Fibroblast of skin of back (primary cell): ENCODE data around the gene CKMT2.
A peak's percentile ranks its signal among the peaks of the same experiment; 100 is the strongest.

ENCODE experiments used
- DNase-seq: peaks from one replicate; pipeline ENCODE4 v3.0.0-alpha.2; 2013

Gene CKMT2

DNA sequence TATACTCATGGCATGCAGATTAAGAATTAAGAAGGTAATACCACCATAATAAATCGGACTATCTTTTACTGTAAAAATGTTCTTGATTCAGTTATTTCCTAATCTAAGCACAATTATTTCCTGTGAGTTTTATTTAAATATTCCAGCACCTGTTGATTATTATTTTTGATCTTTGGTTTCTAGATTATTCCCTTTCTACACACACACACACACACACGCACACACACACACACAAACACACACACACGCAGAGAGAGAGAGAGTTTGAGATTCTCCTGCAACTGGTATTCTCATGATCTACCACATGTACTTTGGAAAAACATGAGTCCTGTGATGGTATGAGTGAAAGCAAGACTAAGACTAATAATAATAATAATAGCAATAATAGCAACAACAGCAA lies 17.0 kb upstream of the CKMT2 start:
- DNase-seq = no peak

DNA sequence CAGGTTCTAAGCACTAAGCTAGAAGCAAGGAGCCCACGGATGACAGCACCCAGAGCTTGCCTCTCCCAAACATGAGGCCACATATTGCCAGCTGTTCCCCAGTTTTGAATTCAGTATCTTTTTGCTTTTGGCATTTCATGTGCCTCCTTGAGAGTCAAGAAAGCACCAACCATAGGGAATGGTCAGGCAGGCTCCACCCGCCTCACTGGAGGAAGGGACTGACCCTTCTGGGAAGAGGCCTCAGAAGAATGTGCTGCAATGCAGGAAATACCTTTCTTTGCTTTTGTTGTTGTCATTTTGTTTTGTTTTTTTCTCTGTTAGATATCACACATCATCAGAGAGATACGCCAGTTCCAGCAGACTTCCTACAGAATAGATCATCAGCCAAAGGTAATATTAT lies 13.7 kb upstream of the CKMT2 start:
- DNase-seq = no peak

DNA sequence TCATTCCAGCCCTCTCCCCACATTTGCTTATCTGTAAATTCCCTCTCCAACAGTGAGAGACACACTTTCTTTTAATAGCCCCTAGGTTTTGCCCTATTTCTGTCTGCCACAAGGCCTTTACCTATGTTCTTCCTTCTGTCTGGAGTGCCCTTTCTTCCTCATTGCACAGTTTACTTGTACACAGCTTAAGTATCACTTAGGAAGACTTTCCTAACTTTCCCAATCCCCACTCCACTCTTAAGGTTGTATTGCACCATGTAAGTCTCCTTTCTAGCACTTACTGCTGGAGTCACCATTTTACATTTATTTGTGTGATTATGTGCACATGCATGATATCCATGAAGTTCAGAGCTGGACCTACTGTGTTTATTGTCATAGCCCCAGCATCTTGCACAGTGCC lies 10.8 kb upstream of the CKMT2 start:
- DNase-seq = no peak

DNA sequence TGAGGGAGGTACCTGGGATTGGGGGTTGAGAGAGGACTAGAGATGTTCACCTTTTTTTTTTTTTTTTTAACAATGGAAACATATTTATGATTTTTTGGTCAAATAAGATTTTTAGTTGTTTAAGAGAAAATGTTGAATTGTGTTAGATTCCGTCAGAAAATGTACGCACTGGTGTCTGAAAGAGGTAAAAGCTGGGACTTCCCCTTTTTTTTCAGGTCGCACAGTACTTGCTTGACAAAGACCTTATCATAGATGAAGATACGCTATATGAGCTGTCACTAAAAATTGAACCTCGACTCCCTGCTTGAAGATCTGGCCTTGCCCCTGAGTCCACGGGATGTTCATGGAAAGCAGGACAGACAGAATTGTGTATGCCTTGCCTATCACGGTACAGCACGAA lies 7.7 kb upstream of the CKMT2 start:
- DNase-seq = no peak

DNA sequence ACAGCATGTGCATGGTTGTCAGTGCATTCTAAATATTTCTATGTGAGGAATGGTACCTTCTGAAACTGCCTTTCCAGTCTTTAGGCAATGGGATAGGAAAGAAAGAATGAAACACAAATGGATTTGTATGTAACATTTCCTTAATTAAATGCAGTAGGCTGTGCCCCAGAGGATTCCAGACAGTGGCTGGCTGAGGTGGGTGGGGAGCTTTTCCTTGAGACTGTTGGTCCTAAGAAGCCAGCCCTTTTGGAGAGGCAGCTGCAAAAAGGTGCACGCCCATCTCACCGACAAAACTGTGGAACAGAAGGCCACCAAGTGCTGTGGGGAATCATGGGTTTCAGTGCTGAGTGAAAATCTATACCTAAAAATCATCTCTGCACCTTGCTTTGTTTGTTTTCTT lies 6.8 kb upstream of the CKMT2 start:
- no peak for DNase-seq

DNA sequence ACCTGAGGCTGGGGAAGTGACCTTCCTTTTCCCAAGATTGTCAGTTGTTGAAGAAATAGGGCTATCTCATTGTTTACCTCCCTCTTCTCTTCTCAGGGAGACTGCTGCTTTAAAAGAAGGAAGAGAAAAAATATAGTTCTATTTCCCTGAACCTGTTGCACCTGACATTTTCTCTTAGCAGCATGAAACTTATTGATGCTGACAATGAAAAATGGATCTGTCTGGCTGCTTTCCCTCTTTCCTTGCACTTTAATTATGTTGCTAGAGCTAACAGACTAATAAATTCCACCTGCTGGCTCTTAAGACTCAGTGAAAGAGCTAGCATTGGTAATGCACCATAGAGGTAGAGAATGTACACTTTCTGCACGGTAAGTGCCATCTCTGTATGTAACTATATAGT lies 6.2 kb upstream of the CKMT2 start:
- DNase-seq = no peak

DNA sequence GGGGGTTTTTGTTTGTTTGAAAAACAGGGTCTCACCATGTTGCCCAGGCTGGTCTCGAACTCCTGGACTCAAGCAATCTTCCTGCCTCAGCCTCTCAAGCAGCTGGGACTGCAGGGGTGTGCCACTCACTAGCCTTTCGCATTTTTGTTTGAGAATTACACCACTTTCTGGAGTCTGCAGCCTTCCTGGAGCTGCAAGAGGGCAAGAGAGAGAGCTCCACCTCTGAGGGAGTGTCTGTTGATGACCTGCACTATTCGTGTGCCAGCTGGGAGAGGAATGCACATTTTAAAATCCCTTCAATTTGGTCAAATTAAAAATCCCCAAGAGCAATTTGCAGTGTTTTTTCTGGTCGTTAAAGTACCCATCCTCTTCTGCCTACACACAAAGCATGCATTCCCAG lies 5.0 kb upstream of the CKMT2 start:
- no peak for DNase-seq

DNA sequence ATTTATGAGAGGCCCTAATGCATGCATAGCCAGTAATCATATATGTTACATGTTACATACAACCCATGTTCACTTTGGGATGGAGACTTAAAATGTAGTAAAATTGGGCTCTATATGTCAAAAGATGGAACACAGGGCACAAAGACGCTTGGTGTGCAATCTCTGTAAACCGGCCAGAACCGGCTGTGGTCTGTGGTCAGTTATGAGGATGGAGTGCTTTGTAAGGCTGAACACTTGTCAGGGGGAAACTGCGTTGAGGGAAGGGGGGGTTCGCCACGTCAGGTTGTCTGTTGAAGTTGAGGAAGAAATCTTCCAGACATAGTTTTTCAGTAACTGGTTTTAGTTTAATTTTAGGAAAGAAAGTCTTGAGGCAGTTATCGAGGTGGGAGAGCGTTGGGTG lies 2.7 kb upstream of the CKMT2 start:
- no peak for DNase-seq

DNA sequence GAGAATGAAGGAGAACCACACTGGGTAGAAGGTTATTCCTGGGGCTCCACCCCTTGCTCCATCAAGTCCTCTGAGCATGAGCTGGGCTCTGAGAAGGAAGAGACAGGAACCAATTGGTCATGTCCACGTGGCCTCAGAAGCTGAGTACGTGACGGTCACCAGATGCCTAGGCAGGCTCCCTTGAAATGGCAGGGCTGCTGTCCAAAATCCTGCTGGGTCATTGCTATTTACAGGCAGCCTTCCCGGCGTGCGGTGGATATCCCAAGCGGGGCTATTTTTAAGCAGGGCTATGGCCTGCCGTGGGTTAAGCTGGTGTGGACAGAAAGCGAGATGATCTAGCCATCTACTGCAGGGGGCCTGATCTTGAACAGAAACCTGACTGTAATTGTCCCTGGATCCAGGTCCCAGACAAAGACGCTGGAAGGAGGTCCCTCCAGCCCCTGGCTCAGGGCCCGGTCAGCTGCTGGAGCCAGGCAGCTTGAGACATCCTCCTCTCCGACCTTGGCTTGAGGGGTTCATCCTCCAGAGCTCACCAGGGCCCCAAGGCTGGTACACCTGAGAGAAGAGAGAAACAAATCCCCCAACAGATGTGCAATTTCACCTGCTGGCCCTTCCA lies 550 bp upstream of the CKMT2 start:
- DNase-seq = no peak

DNA sequence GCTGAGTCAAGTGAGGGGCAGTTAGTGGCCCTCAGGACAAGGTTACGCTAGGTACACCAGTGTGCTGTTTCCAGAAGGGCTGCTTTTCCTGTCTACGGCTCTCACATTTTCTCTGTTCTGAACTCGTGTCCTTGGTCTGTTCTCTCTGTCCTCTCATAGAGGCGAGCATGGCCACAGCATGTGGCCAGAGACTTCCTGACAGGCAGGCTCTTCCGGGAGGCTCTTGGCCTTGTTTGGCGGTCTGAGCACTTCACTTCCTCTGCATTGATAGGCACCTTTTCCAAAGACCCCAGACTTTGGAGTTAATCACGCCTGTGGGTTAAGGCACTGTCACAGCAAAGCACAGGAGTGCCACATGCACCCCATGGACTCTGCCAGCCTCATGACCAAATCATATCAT lies 1.2 kb downstream of the CKMT2 start:
- no peak for DNase-seq

DNA sequence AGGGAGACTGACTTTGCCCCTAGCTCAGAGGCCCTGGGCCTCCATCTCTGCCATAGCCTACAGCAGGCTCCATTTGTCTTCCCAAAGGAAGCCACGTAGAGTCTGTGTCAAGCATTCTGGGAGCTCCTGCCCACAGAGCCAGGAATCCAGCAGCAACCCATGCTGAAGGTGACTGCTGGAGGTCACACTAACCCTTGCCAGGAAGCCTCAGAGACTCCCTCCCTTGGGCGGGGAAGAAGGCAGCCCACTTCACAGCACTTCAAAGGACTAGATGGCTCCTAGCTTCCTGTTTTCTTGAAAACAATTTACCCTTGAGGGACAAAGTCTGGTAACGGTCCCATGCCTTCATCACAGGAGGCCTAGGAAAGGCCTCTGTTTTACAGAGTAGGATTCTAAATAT lies 1.7 kb downstream of the CKMT2 start:
- DNase-seq = no peak

DNA sequence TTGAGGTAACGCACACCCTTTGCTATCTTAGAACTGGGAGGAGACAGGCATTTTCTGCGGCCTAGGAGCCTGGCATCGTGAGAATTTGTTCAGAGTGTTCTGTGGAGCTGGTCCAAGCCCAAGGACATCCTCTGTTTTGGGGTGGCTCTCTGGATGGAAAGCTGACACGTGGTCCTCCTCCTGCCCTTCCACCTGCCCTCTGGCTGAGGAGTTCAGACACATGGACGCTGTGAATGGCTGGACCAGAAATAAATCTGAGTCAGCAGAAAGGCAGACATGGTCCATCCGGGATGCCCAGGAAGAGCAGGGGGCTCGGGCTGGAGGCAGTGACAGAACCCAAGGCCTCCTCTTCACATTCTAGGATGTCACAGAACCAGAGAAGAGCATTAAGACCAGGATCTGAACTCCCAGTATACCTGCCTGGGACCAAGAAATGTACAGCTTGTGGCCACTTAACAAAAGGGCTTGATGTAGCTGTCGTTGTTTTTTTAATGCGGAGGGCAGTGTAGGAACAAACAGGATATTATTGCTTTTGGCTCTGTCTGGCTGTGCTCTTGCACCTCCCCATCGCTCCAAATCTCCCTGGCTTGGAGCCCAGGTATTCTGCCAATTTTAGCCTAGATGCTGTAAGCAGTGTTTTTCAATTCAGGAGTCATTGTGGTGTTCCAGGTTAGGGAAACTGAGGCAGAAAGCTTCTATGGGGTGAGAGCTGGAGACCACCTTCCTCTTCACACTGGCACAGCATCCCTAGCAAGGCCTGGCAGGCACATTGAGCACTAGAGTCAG lies 2.4 kb downstream of the CKMT2 start:
- DNase-seq = no peak

DNA sequence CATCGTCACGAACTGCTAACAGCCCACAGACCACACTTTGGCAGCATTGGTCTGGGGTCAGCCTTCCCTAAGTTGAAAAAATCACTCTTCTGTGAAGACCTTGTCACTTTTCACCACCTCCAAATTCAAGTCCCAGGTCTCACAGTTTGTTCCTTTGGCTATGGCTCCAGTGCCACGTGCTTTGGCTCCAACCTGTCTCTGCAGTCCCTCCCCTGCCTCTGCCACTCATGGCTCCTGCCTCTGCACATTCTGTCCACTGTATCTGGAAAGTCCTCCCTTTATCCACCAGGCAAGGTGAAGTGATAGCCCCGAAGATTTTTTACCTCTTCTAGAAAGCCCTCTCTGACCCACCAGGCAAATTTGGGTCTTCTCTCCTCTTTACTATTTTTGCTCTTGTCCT lies 5.3 kb downstream of the CKMT2 start:
- no peak for DNase-seq

DNA sequence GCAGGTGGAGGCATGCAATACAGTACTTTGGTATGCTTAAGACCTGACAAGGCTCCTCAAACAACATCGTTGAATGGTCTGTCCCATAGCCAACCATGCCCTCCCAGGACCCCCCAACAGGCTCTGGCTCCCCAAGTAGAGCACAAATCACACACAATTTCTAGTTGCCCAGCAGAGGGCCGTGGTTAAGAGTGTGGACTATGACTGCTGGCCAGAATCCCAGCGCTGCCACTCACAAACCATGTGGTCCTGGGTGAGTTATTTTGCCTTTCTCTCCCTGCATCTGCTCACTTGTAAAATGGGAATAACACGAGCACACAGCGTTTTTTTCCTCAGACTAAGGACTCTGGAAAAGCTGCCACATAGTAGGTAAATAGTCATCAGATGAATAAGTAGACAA lies 6.5 kb downstream of the CKMT2 start:
- DNase-seq = no peak

DNA sequence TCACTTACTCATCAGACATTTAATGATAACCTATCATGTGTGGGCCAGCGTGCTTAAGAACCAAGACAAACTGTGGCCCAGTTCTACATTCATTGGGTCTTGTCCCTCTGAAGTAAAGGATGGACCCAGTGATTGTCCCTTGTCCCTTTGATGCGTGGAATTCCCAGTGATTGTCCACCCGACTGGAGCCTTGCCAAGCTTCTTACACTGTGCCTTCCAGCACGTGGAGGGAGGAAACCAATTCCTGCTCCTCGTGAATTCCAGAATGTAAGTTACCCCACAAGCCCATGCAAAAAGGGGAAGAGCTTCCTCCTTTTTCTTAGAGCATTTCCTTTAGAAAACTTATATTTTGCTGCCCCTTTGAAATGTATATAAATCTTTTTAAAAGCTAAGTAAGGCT lies 7.9 kb downstream of the CKMT2 start:
- DNase-seq = no peak

DNA sequence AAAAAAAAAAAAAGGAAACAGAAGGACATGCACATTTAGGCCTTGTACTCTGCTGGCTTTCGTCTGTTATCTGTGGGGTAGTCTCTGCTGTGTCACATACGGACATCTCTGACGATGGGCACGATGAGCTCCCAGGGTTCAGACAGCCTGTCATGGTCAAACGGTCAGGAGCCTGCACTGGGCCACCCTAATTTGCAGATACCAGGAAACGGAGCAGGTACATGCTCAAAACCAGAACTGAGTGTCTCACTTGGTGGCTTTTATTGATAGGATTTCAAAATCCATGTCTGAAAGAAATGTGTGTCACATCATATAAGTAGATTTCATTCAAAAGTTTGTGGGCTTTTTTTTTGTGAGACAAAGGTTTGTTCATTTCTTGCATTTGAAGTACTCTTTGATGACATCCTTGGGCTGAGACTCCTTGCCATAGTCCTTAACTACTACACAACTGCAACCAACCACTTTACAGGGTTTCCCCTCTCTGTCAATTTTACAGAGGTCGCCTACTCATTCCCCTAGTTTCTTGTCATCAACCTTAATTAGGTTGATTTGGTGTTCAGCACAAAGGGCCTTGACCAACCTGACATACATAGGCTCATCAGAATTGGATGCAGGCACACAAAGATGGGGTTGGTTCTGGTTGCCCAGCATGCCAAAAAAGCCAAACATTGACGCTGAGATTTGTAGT lies 9.0 kb downstream of the CKMT2 start:
- DNase-seq = no peak

DNA sequence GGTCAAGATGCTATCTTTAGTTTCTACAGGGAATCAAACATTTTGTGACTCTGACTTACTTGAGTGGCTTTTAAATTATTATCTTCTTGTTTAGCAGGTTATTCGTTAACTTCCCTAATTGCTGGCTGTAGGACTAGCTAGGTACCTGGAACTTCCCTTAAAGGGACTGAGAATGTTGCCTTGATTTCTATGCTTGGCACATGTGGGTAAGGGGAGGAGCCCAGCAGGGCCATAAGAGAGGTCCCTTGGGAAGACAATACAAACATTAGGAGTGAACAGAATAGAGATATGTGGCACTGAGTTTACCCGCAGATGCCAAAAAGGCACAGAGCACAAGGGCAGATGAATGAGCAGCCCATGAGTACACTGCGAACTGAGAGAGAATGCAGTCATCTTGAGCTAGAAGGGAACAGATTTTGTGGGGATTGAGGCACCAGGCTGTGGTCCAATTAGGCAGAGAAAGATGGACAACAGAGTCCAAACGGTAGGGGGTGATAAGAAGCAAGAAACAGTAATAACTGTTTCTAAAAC lies 9.8 kb downstream of the CKMT2 start:
- DNase-seq = no peak

DNA sequence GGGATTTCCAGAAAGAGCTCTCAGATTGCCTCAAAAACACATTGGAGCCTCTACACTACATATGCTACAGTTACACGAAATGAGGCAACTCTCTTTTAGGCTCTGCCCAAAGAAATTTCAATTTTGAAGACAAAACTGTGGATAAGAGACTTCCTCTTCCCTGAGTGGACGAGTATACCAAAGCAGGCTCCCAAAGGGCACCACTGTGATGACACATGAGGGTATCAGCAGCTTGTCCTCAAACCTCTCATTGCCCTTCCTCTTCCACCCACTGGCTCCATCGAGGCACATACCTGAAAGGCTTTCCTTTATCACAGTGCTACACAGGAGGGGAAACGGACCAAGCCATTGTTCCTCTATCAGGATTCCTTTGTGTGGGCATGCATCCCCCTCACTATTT lies 11.3 kb downstream of the CKMT2 start:
- DNase-seq = no peak

DNA sequence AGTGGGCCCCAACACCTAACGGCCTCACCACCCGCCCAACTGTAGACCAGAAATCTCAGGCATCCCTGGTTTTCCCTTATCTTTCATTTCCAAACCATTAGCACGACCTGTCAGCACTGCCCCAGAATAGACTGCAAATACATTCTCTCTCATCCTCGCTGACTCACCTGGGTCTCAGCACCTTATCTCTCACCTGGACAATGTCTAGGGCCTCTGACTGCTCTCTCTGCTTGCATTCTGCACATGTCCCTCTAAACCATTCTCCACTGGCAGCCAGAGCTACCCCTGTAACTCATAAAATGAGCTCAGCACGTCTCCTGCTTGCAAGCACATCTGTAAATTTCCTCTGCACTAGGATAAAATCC lies 12.7 kb downstream of the CKMT2 start:
- no peak for DNase-seq

DNA sequence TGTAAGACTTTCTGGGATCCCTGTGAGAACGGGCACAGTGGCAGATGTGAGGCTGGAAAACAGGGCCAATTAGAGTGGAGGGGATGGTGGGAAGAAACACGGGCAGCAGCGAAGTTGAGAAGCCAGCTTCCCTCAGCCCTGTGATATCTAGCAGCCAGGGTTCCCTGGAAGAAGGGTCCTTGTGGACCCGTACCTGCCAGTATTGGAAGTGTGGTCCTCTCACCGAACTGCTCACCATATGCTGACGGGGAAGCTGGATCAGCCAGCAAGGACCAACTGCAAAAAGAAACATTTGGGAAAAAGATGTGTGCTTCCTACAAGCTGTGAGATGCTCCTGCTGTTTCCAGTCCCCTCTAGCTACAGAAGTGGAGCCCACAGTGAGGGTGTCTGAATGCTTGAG lies 13.6 kb downstream of the CKMT2 start:
- DNase-seq = no peak

DNA sequence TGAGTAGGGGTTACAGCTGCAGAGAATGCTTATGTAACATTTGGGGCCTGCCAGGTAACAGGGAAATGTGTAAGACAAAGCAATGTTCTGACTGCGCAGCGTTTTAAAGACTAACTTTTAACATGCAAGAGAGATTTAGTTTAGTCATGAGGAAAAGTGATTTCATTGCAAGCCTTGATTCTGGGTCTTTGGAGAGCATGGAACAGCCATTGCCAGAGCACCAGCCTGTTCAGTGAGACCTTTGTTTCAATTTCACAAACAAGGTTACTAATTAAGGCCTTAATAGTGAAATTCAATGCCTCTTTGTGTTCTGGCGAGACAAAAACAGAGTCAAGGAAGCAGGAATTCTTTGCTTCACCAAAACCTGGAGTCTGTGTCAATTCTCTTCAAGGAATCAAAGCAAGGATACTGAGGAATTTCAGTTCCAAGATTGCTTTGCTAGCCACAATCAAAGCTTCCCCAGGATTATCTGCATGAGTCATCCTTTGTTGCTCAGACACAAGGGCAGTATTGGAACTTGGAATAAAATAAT lies 14.4 kb downstream of the CKMT2 start:
- peak; percentile 48 for DNase-seq

DNA sequence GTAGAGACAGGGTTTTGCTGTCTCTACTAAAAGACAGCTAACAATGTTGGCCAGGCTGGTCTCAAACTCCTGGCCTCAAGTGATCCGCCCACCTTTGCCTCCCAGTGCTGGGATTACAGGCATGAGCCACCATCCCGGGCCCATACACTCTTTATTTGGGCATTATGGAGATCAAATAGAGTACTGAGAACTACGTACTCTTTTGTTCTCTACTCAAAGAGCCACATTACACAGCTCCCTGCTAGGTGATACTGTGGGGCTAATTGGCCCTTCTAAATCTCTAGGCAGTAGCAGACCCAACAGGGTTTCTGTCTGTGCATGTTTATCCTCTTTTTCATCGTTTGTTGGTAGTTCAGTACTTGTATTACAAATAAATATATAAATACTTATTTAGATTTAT lies 16.1 kb downstream of the CKMT2 start:
- no peak for DNase-seq

DNA sequence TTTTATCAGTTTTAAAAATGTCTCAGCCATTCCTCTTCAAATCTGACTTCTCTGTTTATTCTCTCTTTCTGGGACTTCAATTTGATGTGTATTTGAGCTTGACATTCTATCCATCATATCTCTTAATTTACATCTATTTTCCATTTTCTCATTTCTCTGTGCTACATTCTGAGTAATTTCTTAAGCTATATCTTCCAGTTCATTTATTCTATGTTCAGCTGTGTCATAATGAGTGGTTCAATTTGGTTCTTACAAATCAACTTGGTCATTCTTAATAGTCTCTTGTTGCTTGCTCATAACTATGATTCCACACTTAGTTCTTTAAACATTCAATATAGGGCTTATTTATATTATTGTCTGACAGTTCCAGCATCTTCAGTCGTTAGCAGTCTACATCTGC lies 16.9 kb downstream of the CKMT2 start:
- no peak for DNase-seq

DNA sequence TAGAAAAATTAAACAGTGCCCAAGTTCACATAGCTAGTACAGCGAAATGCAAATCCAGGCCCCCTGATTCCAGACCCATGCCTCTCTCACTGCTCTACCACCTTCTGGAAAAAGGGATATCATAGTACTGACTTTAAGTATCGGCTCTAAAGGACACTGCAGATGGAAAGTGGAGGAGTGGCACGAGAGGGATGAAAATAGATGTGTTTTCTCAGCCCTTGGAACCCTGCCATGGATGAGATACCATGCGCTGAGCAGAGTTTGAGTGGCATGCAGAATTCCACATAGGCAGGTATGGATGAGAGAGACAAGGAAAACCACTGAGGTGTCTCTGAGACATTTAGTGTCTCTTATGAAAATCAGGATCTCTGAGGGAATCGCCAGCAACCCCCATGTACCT lies 18.8 kb downstream of the CKMT2 start:
- no peak for DNase-seq
